Measurements from ENCODE around the gene CD28.

DNA sequence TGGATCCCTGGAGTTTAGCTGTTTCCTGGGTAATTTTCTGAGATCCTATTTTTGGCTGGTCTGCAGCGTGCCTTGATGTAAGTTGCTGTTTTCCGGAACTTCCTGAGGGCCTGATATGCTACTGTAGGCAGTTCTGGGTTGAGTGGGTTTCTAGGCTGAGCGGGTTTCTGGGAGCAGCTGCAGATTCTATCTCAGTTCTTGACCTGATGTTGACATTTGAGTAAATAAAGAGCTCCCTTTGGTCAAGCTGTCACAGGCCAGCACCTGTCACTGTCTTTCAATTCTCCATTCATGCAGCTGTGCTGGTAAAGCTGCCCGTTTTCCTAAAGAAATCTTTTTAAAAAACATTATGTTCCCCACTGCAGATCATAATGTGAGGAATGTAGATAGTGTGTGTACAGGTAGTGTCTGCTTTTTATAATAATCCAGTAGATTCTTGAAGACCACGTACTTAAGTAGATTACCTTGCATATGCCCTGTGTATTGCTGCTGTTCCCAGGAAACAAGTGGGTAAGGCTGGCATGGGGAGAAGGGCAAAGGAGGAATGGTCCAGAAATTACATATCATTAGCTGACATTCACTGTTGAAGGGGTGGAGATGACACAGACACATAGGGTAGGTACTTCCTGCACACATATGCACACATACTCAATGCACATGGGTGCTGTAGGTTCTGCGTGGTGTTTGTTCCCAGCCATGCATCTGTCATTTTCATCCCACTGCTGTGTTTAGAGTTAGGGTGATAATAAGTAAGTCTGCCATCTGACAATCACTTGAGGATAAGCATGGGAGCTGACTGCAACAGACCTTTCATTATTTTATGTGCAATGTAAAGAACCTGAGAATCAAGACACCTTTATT is 25.9 kb downstream of the CD28 start:
- no peak for TF ChIP-seq CTCF (IDR thresholded peaks at IDR 0.05)
- no peak for TF ChIP-seq POLR2A (IDR thresholded peaks at IDR 0.05)
